ENCODE results near the gene TOP2A.

TOP2A gene

DNA sequence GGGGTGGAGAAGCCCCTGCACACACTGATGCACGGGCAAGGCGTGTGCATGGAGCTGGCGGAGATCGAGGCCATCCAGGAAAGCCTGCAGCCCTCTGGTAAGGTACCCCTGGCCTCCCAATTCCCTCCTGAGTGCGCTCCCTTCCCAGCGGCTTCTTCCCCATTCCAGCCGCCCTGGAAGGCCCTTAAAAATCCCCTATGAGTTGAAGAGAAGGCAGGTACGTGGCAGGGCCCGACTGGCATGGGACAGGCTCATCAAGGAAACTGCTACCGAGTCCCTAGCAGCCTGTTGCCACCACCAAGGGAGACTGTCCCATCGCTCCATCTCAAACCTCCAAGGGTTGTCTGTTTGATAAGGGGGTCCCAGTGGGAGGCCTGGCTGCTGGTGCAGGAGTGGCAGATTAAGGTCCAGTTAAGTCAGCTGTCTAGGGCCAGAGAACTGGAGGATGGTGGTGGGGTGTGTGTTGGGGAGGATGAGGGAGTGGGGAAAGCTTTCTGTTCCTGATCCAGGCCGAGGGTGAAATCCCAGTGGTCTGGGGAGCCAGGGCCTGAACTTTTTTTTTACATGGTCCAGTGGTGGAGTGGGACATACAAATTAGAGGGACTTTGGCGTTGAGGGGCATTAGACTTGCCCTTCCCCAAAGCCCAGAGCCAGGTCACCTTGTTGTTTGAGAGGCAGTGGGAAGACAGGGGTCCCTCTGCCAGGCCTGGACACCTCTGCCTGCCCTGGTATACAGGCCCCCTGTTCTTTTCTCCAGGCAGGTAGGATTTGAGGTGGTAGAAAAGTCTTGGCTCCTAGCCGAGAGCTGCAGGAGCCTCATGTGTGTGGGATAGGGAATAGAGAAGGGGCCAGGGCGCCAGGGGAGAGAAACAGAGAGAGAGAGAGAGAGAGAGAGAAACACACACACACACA, 26.5 kb upstream of the TOP2A start:
- Histone ChIP-seq H3K4me3 (ENCODE audit: insufficient read length, low read depth) (peak overlapping the region; percentile 65), H3K27me3 (ENCODE audit: insufficient read depth, insufficient read length) (no peaks in the 10 kb centered on the region), H3K4me1 (ENCODE audit: insufficient read depth, insufficient read length) (peaks cover 19% of the 10 kb centered on the region), H3K9me3 (ENCODE audit: insufficient read depth, low read length) (no peaks in the 10 kb centered on the region), H3K36me3 (ENCODE audit: insufficient read depth, insufficient read length, low read length) (peaks cover 22% of the 10 kb centered on the region), H3K9ac (ENCODE audit: insufficient read length, low read depth) (peak overlapping the region; percentile 81)
- DNase-seq (ENCODE audit: low read depth, low spot score), result no peak
- TF ChIP-seq ZNF274 (IDR thresholded peaks at IDR 0.05; ENCODE audit: low read depth, low read length) (no peak), SUZ12 (IDR thresholded peaks at IDR 0.05; ENCODE audit: extremely low read depth, insufficient read depth, insufficient read length) (no peak), YY1 (IDR thresholded peaks at IDR 0.05; ENCODE audit: insufficient read depth, insufficient read length) (no peak)

DNA sequence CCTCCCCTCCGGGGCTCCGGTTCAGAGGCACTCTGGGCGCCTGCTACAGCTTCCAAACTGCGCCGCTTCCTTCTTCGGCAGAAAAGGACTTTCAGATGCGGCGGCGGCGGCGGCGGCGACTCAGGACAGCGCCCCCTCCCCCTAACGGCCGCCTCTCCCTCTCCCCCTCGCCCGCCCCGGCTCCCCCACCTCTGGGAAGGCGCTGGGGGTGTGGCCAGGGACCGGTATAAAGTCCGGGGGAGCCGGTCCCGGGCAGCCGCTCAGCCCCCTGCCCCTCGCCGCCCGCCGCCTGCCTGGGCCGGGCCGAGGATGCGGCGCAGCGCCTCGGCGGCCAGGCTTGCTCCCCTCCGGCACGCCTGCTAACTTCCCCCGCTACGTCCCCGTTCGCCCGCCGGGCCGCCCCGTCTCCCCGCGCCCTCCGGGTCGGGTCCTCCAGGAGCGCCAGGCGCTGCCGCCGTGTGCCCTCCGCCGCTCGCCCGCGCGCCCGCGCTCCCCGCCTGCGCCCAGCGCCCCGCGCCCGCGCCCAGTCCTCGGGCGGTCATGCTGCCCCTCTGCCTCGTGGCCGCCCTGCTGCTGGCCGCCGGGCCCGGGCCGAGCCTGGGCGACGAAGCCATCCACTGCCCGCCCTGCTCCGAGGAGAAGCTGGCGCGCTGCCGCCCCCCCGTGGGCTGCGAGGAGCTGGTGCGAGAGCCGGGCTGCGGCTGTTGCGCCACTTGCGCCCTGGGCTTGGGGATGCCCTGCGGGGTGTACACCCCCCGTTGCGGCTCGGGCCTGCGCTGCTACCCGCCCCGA, 25.7 kb upstream of the TOP2A start, which contains the start of gene IGFBP4:
Gene IGFBP4, plus strand, starts transcription at position 255 of the 792 bp plus-strand sequence. Its CDS starts 286 bp downstream, at position 541.
- peaks cover 16% of the 10 kb centered on the region for H3K4me1 ChIP-seq (ENCODE audit: insufficient read depth, insufficient read length)
- DNase-seq (ENCODE audit: low read depth, low spot score), result no peak
- TF ChIP-seq ZNF274 (IDR thresholded peaks at IDR 0.05; ENCODE audit: low read depth, low read length), result no peak
- TF ChIP-seq YY1 (IDR thresholded peaks at IDR 0.05; ENCODE audit: insufficient read depth, insufficient read length), result no peak
- no peak for TF ChIP-seq SUZ12 (IDR thresholded peaks at IDR 0.05; ENCODE audit: extremely low read depth, insufficient read depth, insufficient read length)
- H3K9me3 ChIP-seq (ENCODE audit: insufficient read depth, low read length), result no peaks in the 10 kb centered on the region
- H3K9ac ChIP-seq (ENCODE audit: insufficient read length, low read depth), result peak within 1 kb of the TSS; percentile 84
- H3K4me3 ChIP-seq (ENCODE audit: insufficient read length, low read depth), result peak within 1 kb of the TSS; percentile 65
- peaks cover 14% of the 10 kb centered on the region for H3K36me3 ChIP-seq (ENCODE audit: insufficient read depth, insufficient read length, low read length)
- no peaks in the 10 kb centered on the region for H3K27me3 ChIP-seq (ENCODE audit: insufficient read depth, insufficient read length)

DNA sequence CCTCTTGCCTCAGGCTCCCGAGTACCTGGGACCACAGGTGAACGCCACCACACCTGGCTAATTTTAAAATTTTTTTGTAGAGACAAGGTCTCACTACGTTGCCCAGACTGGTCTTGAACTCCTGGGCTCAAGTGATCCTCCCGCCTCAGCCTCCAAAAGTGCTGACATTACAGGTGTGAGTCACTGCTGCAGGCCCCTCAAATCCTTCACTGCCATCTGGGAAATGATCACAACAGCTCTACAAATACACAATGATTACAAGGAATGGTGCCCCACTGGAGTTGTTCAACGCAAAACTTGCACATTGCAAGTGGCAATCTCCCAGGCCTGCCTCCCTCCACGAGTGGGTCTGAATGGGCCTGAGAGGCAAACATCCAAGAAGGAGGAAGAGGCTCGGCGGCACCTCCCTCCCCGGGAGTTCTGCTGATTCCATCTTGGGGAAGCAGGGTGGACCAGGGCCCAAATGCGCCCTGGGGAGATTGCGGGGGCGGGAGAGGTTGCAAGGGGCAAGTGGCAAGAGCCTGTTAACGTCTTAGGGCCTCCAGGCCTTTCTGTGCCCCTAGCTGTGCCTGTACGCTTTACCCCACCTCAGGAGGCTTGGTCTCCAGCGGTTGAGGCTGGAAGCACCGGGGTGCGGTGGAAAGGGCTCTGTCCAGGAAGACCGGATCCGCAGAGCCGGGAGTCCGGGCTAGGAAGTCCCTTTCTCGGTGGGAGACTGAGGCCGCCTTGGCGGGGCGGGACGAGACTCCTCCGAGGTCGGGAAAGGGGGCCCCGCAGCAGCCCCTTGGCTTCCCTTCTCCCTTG, 24.9 kb upstream of the TOP2A start:
- H3K4me3 ChIP-seq (ENCODE audit: insufficient read length, low read depth), result peak overlapping the region; percentile 48

DNA sequence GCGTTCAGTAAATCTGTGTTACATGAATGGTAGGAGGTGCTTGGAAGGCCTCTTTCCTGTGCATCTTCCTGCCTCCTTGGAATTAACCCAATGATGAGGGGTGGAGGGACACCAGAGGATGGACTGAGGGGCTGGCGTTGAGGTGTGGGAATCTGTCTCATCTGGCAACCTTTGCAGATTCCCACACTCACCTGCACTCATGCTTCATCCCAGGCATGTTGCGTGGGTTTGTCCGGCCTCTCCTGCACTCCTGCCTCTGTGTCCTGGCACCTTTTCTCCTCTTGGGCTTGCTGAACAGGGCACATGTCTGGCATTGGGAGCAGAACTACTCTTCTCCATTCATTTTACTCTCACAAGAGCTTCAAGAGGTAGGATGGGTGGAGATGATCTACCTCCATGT, 22.5 kb upstream of the TOP2A start:
- no peaks in the 10 kb centered on the region for H3K36me3 ChIP-seq (ENCODE audit: insufficient read depth, insufficient read length, low read length)
- no peak overlapping the region for H3K9ac ChIP-seq (ENCODE audit: insufficient read length, low read depth)
- TF ChIP-seq ZNF274 (IDR thresholded peaks at IDR 0.05; ENCODE audit: low read depth, low read length), result no peak
- TF ChIP-seq YY1 (IDR thresholded peaks at IDR 0.05; ENCODE audit: insufficient read depth, insufficient read length), result no peak
- TF ChIP-seq SUZ12 (IDR thresholded peaks at IDR 0.05; ENCODE audit: extremely low read depth, insufficient read depth, insufficient read length), result no peak
- DNase-seq (ENCODE audit: low read depth, low spot score), result no peak
- H3K4me1 ChIP-seq (ENCODE audit: insufficient read depth, insufficient read length), result peaks cover 6% of the 10 kb centered on the region
- H3K4me3 ChIP-seq (ENCODE audit: insufficient read length, low read depth), result no peak overlapping the region
- H3K27me3 ChIP-seq (ENCODE audit: insufficient read depth, insufficient read length), result no peaks in the 10 kb centered on the region
- H3K9me3 ChIP-seq (ENCODE audit: insufficient read depth, low read length), result no peaks in the 10 kb centered on the region

More for the DNA sequence above, 24.9 kb upstream of the TOP2A start:
- TF ChIP-seq SUZ12 (IDR thresholded peaks at IDR 0.05; ENCODE audit: extremely low read depth, insufficient read depth, insufficient read length) (no peak), YY1 (IDR thresholded peaks at IDR 0.05; ENCODE audit: insufficient read depth, insufficient read length) (no peak), ZNF274 (IDR thresholded peaks at IDR 0.05; ENCODE audit: low read depth, low read length) (no peak)
- DNase-seq (ENCODE audit: low read depth, low spot score), result no peak
- Histone ChIP-seq H3K4me1 (ENCODE audit: insufficient read depth, insufficient read length) (peaks cover 16% of the 10 kb centered on the region), H3K36me3 (ENCODE audit: insufficient read depth, insufficient read length, low read length) (peaks cover 11% of the 10 kb centered on the region), H3K9ac (ENCODE audit: insufficient read length, low read depth) (peak overlapping the region; percentile 84), H3K9me3 (ENCODE audit: insufficient read depth, low read length) (no peaks in the 10 kb centered on the region), H3K27me3 (ENCODE audit: insufficient read depth, insufficient read length) (no peaks in the 10 kb centered on the region)

DNA sequence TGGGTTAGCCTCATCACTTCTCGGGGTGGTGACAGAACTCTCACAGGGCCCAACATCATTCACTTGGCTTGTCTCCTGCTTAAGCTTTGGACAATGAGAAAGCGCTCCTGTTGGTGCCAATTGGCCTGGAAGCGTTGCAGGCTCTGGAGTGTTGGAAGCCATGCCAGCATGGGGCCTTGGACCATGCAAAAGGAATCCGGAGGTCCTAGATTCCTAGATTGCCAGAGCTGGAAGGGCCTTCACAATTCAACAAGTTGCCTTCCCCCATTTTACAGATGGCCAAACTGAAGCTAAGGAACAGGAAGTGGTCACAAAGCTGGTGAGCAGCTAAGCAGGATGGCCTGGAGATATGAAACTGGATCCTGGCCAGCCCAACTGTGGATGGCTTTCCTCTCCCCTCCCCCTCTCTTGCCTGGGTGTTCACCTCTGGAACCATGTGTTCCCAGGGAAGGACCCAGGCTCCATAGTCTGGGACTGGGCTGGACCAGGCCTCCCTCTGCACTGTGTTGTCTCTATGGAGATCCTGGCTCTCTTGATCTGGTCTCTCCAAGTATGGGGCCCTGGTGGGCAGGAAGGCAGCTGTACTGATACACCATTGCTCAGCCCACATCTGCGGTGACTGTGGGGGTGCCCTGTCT, 19.5 kb upstream of the TOP2A start:
- Histone ChIP-seq H3K4me3 (ENCODE audit: insufficient read length, low read depth) (no peak overlapping the region), H3K9me3 (ENCODE audit: insufficient read depth, low read length) (no peaks in the 10 kb centered on the region), H3K9ac (ENCODE audit: insufficient read length, low read depth) (no peak overlapping the region), H3K27me3 (ENCODE audit: insufficient read depth, insufficient read length) (no peaks in the 10 kb centered on the region), H3K36me3 (ENCODE audit: insufficient read depth, insufficient read length, low read length) (no peaks in the 10 kb centered on the region), H3K4me1 (ENCODE audit: insufficient read depth, insufficient read length) (peaks cover 5% of the 10 kb centered on the region)
- no peak for DNase-seq (ENCODE audit: low read depth, low spot score)
- TF ChIP-seq ZNF274 (IDR thresholded peaks at IDR 0.05; ENCODE audit: low read depth, low read length) (no peak), YY1 (IDR thresholded peaks at IDR 0.05; ENCODE audit: insufficient read depth, insufficient read length) (no peak), SUZ12 (IDR thresholded peaks at IDR 0.05; ENCODE audit: extremely low read depth, insufficient read depth, insufficient read length) (no peak)

DNA sequence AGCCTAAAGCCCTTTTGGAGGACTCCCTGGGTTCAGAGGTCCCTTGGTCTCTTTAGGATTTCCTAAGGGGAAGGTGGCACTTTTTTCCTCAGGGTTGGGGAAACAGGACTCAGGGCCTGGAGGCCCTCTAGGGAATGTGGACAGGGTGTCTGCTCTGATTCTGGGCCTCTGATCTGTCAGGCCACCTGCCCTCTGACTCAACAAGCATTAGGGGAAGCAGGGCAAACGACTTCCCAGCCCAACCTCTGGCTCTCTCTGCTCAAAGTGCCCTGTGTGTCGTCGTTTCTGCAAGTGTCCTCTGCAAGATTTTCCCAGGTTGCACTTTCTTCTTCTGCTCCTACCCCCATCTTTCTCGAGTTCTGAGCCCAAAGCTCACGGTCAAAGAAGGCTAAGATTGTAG, 18.9 kb upstream of the TOP2A start:
- Histone ChIP-seq H3K27me3 (ENCODE audit: insufficient read depth, insufficient read length) (no peaks in the 10 kb centered on the region), H3K4me3 (ENCODE audit: insufficient read length, low read depth) (no peak overlapping the region), H3K9me3 (ENCODE audit: insufficient read depth, low read length) (no peaks in the 10 kb centered on the region), H3K9ac (ENCODE audit: insufficient read length, low read depth) (no peak overlapping the region), H3K4me1 (ENCODE audit: insufficient read depth, insufficient read length) (peaks cover 5% of the 10 kb centered on the region), H3K36me3 (ENCODE audit: insufficient read depth, insufficient read length, low read length) (no peaks in the 10 kb centered on the region)
- TF ChIP-seq ZNF274 (IDR thresholded peaks at IDR 0.05; ENCODE audit: low read depth, low read length) (no peak), SUZ12 (IDR thresholded peaks at IDR 0.05; ENCODE audit: extremely low read depth, insufficient read depth, insufficient read length) (no peak), YY1 (IDR thresholded peaks at IDR 0.05; ENCODE audit: insufficient read depth, insufficient read length) (no peak)
- no peak for DNase-seq (ENCODE audit: low read depth, low spot score)

Data from NT2/D1 (cell line).